NCI-H748 (cell line): Measurements from ENCODE around the gene LHFPL6.

Source experiments
- DNase-seq: peaks from one replicate; lab custom pipeline; 2025; ENCODE audit not compliant: unreplicated experiment; lab: John Stamatoyannopoulos, UW

The LHFPL6 gene

DNA sequence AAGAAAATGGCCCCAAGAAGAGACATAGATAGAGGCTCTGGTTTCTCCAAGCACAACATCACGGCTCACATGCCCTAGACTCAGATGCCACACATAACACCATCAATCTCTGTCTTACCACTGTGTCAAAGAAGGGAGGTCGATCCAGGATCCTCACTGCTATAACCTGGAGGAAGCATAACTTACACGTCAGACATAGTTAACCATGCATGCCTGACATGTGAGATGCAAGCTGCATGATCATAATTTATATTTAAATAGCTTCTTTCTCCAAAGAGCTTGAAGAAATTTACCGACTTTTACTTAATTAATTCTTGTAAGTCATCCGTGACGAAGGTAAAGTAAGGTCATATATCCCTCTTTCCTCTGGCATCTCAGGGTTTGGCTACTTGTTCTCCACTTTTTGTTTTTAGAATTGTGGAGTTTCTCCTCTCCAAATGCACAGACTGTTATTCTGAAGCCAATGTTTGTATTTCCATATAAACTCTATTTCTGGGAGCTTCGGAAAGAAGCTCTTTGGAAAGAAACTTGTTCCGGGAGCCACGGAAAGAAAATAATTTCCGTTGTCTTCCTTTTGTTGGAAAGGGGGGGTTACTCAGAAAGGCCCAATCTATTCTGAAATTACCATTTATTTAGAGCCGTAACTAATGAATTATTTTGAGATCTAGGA is 205.6 kb downstream of the LHFPL6 start:
- no peak for DNase-seq

GRCh38 chr13:39394796-39395678 is 208.0 kb downstream of the LHFPL6 start:
- DNase-seq, result no peak

DNA sequence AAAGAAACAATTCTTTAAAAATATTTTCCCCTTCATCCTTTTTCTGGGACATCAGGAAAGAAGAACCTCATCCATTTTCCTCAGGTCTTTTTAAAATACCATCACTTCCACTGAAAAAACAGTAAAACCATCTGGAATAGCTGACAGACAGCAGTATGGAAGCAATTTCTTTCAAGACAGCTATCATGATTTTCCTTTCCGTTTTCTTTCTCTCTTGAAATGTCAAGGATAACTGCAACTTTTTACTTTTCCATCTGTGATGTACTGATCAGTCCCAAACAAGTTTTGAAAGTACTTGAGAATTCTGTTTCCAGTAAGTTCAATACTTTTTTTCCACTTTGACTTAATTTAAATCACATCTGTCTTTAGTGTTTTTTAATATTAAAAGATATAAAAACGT is 211.2 kb downstream of the LHFPL6 start:
- DNase-seq, result no peak

GRCh38 chr13:39389013-39389412 is 214.0 kb downstream of the LHFPL6 start:
- no peak for DNase-seq

DNA sequence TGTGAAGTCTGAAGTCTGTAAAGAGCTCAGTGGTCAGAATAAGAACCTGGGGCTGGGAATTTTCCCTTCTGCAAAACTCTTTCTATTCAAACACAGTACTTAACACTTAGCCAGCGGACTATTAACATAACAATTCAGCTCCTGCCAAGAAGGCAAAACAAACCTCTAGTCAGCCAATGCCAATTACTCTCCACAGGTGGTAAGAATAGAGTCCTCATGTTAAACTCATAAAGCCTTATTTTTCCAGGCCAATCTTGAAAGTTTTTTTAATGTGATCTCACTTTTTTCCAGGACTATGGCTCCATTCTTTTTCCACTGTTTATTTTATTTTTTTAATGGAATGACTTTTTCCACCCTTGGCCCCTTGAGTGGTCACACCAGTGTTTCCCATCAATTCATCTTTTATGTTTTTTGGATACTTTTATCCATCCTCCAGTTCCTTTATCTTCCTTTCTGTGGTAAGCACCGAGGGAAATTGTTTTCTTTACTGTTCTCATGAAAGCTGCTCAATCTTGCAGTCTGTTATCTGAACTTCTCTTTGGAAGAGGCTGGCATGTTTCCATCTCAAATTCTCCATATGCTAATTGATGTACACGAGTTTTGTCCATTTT is 217.3 kb downstream of the LHFPL6 start:
- peak; percentile 75 for DNase-seq

DNA sequence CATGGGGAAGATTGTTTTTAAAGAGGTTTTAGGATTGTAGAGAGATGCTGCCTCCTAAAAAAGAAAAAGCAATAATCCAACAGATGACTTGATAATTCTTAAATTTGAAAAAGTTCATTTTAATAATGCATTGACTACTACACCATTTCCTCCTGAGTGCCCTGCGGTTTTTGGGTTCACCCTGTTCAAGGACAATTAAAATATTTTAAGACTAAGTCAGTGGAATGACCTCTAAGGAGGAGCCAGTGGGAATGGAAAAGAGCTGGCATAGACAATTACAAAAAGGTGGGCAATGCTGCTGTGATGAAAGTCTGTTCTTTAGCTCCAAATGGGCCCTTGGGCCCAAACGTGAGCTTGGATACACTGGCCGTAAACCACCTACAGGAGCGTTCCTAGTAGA is 217.8 kb downstream of the LHFPL6 start:
- no peak for DNase-seq

DNA sequence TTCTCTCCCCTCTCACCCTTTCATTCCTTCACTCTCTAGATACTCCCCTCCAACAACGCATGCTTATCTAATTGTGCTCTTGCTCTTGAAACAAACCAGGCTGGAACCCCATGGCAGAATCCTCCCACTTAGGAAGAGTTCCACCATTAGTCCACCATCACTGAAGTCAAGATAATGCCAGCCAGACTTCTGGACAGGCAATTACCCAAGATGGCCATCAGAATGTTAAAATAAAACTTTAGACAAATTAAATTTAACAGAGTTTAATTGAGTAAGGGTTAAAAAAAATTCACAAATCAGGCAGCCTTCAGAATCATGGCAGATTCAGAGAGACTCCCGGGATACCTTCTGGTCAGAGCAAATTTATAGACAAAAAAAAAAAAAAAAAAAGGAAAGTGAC is 221.5 kb downstream of the LHFPL6 start:
- no peak for DNase-seq

GRCh38 chr13:39379667-39380655 is 223.0 kb downstream of the LHFPL6 start:
- no peak for DNase-seq

GRCh38 chr13:39379118-39379517 is 223.9 kb downstream of the LHFPL6 start:
- DNase-seq, result no peak

DNA sequence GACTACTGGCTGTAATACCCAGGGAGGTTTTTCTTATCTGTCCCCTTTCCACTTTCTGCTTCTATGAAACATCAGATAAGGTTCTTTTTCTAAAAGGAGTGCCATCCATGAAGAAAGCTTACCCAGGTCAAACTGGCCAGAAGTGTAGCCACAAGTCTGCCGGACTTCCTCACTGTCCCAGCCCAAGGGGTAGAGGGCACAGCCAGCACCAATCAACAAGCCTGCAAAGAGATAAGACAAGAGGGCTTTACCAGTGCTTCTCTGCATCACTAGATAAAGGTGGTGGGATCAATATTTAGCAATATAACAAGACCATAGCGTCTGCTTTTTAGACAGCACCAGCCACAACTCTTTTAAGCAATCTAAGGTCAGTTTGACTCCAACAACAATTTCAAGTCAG is 224.7 kb downstream of the LHFPL6 start:
- no peak for DNase-seq

GRCh38 chr13:39377699-39378098 is 225.3 kb downstream of the LHFPL6 start:
- DNase-seq, result no peak

DNA sequence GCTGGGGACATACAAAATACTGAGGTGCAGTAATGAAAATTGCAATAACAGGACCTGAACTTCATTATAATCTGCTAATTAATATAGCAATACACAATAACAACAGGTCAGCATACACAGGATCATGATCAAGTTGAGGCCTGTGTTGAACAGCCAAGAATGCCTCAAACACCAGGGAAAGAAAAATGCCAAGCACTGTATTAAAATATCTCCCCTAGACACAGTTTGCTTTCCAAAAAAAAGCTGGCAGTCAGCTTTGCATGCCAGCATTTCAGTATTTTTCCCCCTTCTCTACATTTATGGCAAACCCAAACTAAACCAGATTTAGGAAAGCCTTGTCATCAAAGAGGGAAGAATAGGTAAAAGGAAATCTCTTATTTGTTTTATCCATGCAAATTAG is 226.9 kb downstream of the LHFPL6 start:
- DNase-seq, result no peak

- DNase-seq, result no peak
Observed at GRCh38 chr13:39375601-39376000, 227.4 kb downstream of the LHFPL6 start.

DNA sequence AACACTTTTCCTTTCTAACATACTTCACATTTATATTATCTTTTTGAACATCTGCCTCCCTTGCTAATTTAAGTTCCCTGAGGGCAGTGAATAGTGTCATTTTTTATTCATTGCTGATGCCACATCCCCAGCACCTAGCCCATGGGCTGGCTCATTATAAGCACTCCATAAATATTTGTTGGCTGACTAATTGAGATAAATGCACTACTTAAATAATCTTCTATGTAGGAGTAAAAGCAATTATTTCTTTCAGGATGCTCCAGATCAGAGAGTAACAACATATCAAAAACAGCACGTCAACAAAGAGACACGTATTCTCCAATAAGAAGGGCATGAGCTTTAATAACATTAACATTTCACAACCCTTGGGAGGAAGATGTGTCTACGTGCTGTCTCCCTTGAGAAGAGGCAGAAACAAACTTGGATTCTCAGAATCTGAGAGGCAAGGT is 228.2 kb downstream of the LHFPL6 start:
- no peak for DNase-seq

- no peak for DNase-seq
Observed at GRCh38 chr13:39373145-39373544, 229.8 kb downstream of the LHFPL6 start.

DNA sequence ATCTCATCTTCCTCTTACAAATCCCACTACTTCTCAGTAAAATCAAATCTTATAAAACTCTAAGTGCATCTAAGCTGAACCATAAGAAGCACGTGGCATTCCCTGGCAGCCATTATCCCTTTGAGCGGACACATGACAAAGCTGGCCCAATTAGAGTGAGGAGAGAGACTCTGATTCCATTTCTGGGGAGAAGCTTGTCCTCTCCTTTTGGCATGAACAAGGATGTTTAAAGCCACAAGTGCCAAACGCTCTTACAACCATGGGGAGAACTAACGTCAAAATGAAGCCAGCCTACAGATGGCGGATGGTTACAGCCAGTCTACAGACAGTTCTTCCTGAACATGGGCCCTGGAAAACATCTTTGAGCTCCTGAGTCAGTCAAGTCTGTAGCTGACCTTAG is 231.3 kb downstream of the LHFPL6 start:
- DNase-seq, result no peak

GRCh38 chr13:39370554-39370953 is 232.4 kb downstream of the LHFPL6 start:
- DNase-seq, result no peak

- no peak for DNase-seq
Observed at GRCh38 chr13:39370048-39370447, 232.9 kb downstream of the LHFPL6 start.

- no peak for DNase-seq
Observed at GRCh38 chr13:39369161-39369890, 233.7 kb downstream of the LHFPL6 start.

GRCh38 chr13:39365879-39366278 is 237.1 kb downstream of the LHFPL6 start:
- DNase-seq, result no peak
